GM21723 (cell line): ENCODE measurements around the gene PDE8A.
"Not testable (repeated sequence)": the region's sequence is repeated elsewhere in the genome, so short reads cannot be mapped to it uniquely, and the experiment has no call there.

Experiments used
- ATAC-seq: cut with Tn5 transposase; IDR thresholded peaks from one replicate; pipeline ENCODE4 v1.9.1; 2021; ENCODE audit warnings: mild to moderate bottlenecking, moderate library complexity; ENCODE audit not compliant: unreplicated experiment

Gene PDE8A

GRCh38 chr15:85009435-85009834 lies 27.8 kb downstream of the PDE8A start:
- no peak for ATAC-seq

- no peak for ATAC-seq
Measured at GRCh38 chr15:85010071-85010385, 28.4 kb downstream of the PDE8A start.

GRCh38 chr15:85010386-85011159 lies 28.9 kb downstream of the PDE8A start:
- no peak for ATAC-seq

DNA sequence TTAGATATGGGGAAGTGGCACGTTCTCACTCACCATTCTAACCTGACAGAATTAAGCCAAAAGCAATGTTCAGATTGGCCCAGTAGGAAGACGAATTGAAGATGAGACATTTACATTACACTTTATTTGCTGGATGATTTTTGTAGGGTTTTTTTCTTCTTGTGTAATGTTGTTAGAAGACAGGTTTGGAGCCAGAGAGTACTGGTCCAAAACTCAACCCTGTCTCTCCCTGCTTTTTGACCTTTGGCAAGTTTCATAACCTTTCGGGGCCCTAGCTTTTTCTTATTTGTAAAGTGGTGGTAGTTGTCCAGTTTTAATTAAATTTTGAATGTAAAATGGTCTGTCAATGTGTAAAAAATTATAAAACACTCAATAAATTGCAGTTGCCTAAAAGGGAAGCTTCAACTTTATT lies 29.5 kb downstream of the PDE8A start:
- ATAC-seq = no peak

DNA sequence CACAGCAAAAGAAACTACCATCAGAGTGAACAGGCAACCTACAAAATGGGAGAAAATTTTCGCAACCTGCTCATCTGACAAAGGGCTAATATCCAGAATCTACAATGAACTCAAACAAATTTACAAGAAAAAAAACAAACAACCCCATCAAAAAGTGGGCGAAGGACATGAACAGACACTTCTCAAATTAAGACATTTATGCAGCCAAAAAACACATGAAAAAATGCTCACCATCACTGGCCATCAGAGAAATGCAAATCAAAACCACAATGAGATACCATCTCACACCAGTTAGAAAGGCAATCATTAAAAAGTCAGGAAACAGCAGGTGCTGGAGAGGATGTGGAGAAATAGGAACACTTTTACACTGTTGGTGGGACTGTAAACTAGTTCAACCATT lies 30.1 kb downstream of the PDE8A start:
- ATAC-seq = not testable (repeated sequence)

DNA sequence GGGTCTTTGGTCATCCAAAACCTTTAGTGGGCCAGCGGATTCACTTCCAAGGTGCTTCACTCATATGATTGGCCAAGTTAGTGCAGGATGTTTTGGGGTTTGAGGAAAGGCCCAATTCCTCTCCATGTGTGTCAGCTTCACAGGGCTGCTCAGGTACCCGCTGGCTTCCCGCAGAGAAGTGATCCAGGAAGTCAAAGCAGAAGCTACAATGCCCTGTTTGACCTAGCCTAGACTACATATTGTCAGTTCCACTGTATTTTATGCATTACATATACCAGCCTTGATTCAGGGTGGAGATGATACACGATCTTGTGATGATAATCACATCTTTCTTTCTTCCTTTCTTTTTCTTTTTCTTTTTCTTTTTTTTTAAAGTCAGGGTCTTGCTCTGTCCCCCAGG lies 32.1 kb downstream of the PDE8A start:
- no peak for ATAC-seq

DNA sequence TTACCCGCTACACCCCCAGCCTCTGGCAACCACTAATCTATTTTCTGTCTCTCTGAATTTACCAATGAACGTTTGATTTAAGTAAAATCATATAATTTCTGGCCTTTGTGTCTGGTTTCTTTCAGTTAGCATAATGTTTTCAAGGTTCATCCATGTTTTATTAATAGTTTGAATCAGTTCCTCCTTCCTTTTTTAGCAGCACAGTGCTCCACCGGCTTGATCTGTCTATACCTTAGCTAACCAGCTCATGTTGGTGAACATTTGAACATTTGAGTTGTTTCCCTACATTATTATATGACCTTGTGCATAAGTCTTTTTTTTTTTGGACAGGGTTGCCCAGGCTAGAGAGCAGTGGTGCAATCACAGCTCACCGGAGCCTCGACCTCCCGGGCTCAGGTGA lies 33.3 kb downstream of the PDE8A start:
- ATAC-seq = no peak

- no peak for ATAC-seq
Measured at GRCh38 chr15:85016275-85016674, 34.6 kb downstream of the PDE8A start.

- no peak for ATAC-seq
Measured at GRCh38 chr15:85019815-85020590, 38.3 kb downstream of the PDE8A start.

DNA sequence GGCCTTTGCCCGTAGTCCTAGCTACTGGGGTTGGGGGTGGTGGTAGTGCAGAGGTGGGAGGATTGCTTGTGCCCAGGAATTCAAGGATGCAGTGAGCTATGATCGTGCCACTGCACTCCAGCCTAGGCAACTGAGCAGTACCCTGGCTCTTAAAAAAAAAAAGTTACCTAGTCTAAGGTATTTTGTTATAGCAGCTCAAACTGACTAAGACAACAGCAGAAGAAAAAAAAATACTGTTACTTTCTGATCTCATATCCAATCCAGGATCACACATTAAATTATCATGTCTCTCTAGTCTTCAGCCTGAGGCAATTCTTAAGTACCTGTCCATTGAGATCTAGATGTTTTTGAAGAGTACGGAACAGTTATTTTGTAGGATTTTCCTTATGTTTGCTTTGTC lies 39.8 kb downstream of the PDE8A start:
- ATAC-seq = no peak

DNA sequence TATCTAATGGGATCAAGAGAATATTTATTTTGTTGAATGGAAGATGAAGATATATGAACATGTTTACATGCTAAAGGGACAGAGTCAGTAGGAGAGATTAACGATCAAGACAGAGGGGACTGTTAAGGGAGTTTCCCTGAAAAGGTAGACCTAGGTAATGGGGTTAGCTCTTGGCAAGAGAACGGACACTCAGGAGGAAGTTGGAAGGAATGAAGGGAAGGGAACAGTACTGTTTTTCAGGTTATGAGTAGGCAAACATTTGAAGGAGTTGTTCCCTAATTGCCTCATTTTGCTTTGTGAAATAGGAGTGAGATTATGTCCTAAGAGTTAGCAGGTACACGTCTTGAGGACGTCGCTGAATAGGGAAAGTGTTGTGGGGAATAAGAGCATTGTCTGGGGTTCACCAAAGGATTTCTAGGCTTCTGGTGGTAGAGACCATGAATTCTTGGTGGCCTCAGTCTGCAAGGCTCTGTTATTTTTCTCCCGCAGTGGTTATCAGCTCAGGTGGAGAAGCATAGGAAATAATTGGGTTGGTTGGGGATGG lies 41.3 kb downstream of the PDE8A start:
- ATAC-seq = no peak

- no peak for ATAC-seq
Measured at GRCh38 chr15:85024003-85024402, 42.3 kb downstream of the PDE8A start.

GRCh38 chr15:85024509-85025336 lies 43.1 kb downstream of the PDE8A start:
- ATAC-seq = no peak

DNA sequence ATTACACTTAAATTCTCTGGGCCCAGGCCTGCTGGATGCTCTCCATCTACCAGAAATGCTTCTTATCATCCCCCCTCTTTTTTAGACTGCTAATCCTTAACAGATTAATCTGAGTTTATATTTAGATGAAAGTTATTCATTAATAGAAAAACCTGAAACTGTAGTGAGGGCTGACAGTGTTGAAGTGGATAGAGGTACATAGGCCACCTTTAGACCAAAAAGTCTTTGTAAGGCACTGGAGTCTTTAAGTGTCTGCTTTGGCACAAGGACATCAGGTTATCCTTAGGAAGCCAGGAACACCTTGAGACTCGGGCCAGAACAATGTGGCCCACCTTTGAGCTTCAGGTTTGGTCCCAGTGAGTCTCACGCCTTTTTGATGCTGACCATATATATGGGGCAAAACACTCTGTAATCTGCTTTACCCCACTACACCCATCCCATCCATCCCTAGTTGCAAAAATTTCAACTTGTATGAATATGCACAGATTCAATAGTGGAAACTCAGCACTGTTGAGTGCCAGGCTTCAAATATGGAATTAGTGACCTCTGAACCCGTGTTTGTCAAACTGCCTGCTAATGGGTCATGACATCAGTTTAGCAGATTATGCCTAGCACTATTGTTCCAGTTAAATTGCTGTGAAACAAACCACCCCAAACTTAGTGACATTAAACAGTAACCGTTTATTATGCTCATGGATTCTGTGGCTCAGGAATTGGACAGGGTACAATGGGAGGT lies 44.0 kb downstream of the PDE8A start:
- no peak for ATAC-seq

GRCh38 chr15:85026304-85027032 lies 44.8 kb downstream of the PDE8A start:
- peak; percentile 56 for ATAC-seq

- peak; percentile 12 for ATAC-seq
Measured at GRCh38 chr15:85027033-85027380, 45.4 kb downstream of the PDE8A start.

DNA sequence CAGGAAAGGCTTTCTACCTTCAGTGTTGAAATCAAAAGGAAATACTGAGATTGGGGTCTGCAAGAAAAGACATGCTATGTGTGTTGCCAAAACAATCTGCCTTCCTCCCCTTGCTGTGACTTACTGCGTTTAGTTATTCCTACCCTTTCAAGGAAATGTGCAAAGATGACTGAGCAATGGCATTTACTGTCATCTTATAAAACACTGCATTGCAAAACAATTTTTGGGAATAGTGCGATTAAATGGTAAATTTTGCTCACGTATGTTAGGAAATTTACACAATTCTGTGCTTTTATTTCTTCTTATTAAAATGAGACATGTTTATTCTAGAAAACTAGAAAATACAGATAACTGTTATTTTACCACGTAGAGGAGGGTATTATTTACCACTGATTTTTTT lies 45.8 kb downstream of the PDE8A start:
- no peak for ATAC-seq

- no peak for ATAC-seq
Measured at GRCh38 chr15:85028416-85028815, 46.8 kb downstream of the PDE8A start.

DNA sequence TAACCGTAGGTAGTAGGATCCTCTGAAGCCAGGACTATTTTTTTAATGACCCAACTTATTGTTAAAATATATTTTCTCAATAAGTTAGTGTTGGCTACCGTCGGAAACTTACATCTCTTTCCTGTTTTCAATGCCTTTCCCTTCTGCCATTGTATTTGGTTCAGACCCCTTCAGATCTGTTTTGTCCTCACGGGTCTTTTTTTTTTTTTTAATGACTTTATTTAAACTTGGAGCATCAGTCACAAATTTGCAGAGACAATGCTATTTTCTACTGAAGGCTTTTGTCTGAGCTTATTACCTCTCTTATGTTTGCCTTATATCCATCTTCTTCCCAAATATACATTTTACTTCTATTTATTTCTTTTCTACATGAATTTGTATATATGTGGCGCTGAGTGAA lies 47.6 kb downstream of the PDE8A start:
- ATAC-seq = no peak

- no peak for ATAC-seq
Measured at GRCh38 chr15:85030301-85030929, 48.8 kb downstream of the PDE8A start.
